Measurements from ENCODE around the gene GAPDH.
A peak's percentile ranks its signal among the peaks of the same experiment; 100 is the strongest.

- TF ChIP-seq CEBPB (IDR thresholded peaks at IDR 0.05; ENCODE audit: borderline replicate concordance in 1 of 2, low read depth in 2 of 2, low read length in 2 of 2) (no peak), USF2 (IDR thresholded peaks at IDR 0.05; ENCODE audit: borderline replicate concordance, low read depth, low read length) (no peak), MEF2B (IDR thresholded peaks at IDR 0.05; ENCODE audit: partially characterized antibody, poor library complexity, severe bottlenecking) (no peak), CTCF (IDR thresholded peaks at IDR 0.05 in 2 of 3, conservative IDR thresholded peaks at IDR 0.05 in 1 of 3; ENCODE audit: control insufficient read depth in 2 of 3, extremely low read depth in 1 of 3, insufficient read depth in 1 of 3, low read depth in 3 of 3, low read length in 3 of 3) (no peak), MAX (IDR thresholded peaks at IDR 0.05; ENCODE audit: low read depth, low read length) (no peak), RFX5 (IDR thresholded peaks at IDR 0.05; ENCODE audit: low read depth, low read length) (no peak), DPF2 (IDR thresholded peaks at IDR 0.05) (no peak), JUND (IDR thresholded peaks at IDR 0.05; ENCODE audit: low read depth, low read length) (no peak), POLR2A (IDR thresholded peaks at IDR 0.05; ENCODE audit: low read depth, low read length) (peak; percentile 72; the same call in 1 of the 2 replicates), EZH2 (IDR thresholded peaks at IDR 0.05; ENCODE audit: borderline replicate concordance, control insufficient read depth, low read depth, low read length) (no peak)
Observed at GRCh38 chr12:6539707-6540134, 5.4 kb downstream of the GAPDH start.
